ENCODE data around the gene FALEC. TPM values are rescaled to one million over a fixed set of nuclear protein-coding genes. Genes with fewer than 3 reads are reported as not detected.

The FALEC gene
- total RNA-seq, 4 donors from 2014 or later: not detected

- no peak for TF ChIP-seq CTCF (IDR thresholded peaks at IDR 0.05; ENCODE audit: low read depth)
These were observed 40.7 kb downstream of the FALEC start for GRCh38 chr1:150555971-150556865.

GRCh38 chr1:150557065-150557600, 41.6 kb downstream of the FALEC start:
- no peak for TF ChIP-seq CTCF (IDR thresholded peaks at IDR 0.05; ENCODE audit: low read depth)

- no peak for TF ChIP-seq CTCF (IDR thresholded peaks at IDR 0.05; ENCODE audit: low read depth)
These were observed 42.3 kb downstream of the FALEC start for GRCh38 chr1:150557813-150558212.

DNA sequence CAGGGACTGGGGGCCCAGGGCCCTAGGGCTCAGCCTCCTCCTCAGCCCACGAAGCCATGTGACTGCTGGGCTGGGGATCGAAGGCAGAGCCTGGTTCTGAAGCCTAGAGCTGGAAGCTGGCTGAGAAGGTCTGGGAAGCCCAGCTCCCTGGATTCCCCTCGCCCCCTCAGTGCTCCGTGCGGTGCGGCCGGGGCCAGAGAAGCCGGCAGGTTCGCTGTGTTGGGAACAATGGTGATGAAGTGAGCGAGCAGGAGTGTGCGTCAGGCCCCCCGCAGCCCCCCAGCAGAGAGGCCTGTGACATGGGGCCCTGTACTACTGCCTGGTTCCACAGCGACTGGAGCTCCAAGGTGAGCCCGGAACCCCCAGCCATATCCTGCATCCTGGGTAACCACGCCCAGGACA, 42.8 kb downstream of the FALEC start:
- no peak for TF ChIP-seq CTCF (IDR thresholded peaks at IDR 0.05; ENCODE audit: low read depth)

GRCh38 chr1:150558761-150559655, 43.5 kb downstream of the FALEC start:
- TF ChIP-seq CTCF (IDR thresholded peaks at IDR 0.05; ENCODE audit: low read depth): no peak

DNA sequence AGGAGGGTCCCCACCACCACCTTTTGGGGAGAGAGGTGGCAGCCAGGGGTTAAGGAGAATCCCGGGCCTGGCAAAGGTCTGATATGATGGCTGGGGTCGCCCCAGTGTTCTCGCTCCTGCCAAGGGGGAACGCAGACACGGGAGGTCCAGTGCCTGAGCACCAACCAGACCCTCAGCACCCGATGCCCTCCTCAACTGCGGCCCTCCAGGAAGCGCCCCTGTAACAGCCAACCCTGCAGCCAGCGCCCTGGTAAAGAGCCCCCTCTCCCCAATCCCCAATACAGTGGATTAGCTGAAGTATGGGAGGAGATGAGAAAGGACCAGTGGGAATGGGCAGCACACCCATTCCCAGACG, 44.1 kb downstream of the FALEC start:
- TF ChIP-seq CTCF (IDR thresholded peaks at IDR 0.05; ENCODE audit: low read depth): no peak

- TF ChIP-seq CTCF (IDR thresholded peaks at IDR 0.05; ENCODE audit: low read depth): no peak
These were observed 44.5 kb downstream of the FALEC start for GRCh38 chr1:150560011-150560438.

Data from subcutaneous adipose tissue (tissue), 4 donors.